Neuronal stem cell (in vitro differentiated cells): ENCODE measurements around the gene NPY4R2.
"Not testable (repeated sequence)": the region's sequence is repeated elsewhere in the genome, so short reads cannot be mapped to it uniquely, and the experiment has no call there.

Source experiments
- DNase-seq: peaks from one replicate; pipeline ENCODE4 v3.0.0-alpha.2; 2013; ENCODE audit warnings: low spot score
- H2AFZ ChIP-seq: one replicate; pipeline ENCODE4 v1.6.1; 2013; ENCODE audit warnings: mild to moderate bottlenecking, low read length, inconsistent platforms
- H2AK5ac ChIP-seq: 2 replicates; pipeline ENCODE4 v1.6.1; 2013; ENCODE audit warnings: low read depth, mild to moderate bottlenecking, inconsistent platforms, low read length, moderate library complexity, mixed read lengths
- H2BK120ac ChIP-seq: 2 replicates; pipeline ENCODE4 v1.6.1; 2013; ENCODE audit warnings: low read depth, mild to moderate bottlenecking, inconsistent platforms, low read length, moderate library complexity, mixed read lengths
- H2BK12ac ChIP-seq: one replicate; pipeline ENCODE4 v1.6.1; 2013; ENCODE audit warnings: low read length, inconsistent platforms
- H2BK15ac ChIP-seq: 2 replicates; pipeline ENCODE4 v1.6.1; 2013; ENCODE audit warnings: mild to moderate bottlenecking, low read length, inconsistent platforms, mixed read lengths
- H2BK5ac ChIP-seq: one replicate; pipeline ENCODE4 v1.6.1; 2013; ENCODE audit warnings: inconsistent platforms, mild to moderate bottlenecking, low read length, moderate library complexity
- H3K14ac ChIP-seq: one replicate; pipeline ENCODE4 v1.6.1; 2013; ENCODE audit warnings: low read length, inconsistent platforms
- H3K18ac ChIP-seq: 2 replicates; pipeline ENCODE4 v1.6.1; 2013; ENCODE audit warnings: low read length, inconsistent platforms
- H3K23ac ChIP-seq: 2 replicates; pipeline ENCODE4 v1.6.1; 2013; ENCODE audit warnings: low read depth, mild to moderate bottlenecking, mixed read lengths, low read length, inconsistent platforms; ENCODE audit not compliant: poor library complexity
- H3K27ac ChIP-seq: replicated peaks from 3 replicates; pipeline ENCODE4 v1.5.1; 2013; ENCODE audit warnings: low read length, inconsistent platforms
- H3K27me3 ChIP-seq, 3 experiments: 2 replicates each; pipeline ENCODE4 v1.6.1; 2013; ENCODE audit warnings: low read length in 3 of 3, mild to moderate bottlenecking in 2 of 3, inconsistent platforms in 1 of 3, low read depth in 1 of 3, mixed read lengths in 1 of 3, moderate library complexity in 1 of 3; ENCODE audit not compliant: control insufficient read depth in 3 of 3, insufficient read depth in 3 of 3
- H3K36me3 ChIP-seq, 2 donors: replicated peaks in 1 of 2; 2 replicates each; pipeline ENCODE4 v1.6.1; 2013; ENCODE audit warnings: low read length in 2 of 2; ENCODE audit not compliant: control insufficient read depth in 2 of 2, insufficient read depth in 2 of 2
- H3K4ac ChIP-seq: 2 replicates; pipeline ENCODE4 v1.6.1; 2013; ENCODE audit warnings: inconsistent platforms, mild to moderate bottlenecking, low read length, moderate library complexity
- H3K4me1 ChIP-seq, 2 donors: 1 replicate in 1 of 2; 2 replicates in 1 of 2; pipeline ENCODE4 v1.6.1; 2013; ENCODE audit warnings: low read length in 2 of 2, low read depth in 1 of 2; ENCODE audit not compliant: control insufficient read depth in 2 of 2, insufficient read depth in 1 of 2
- H3K4me2 ChIP-seq: one replicate; pipeline ENCODE4 v1.6.1; 2013; ENCODE audit warnings: mild to moderate bottlenecking, low read length, inconsistent platforms; ENCODE audit not compliant: insufficient read depth, poor library complexity, severe bottlenecking
- H3K4me3 ChIP-seq, 2 donors: 2 replicates each; pipeline ENCODE4 v1.5.1; 2013; ENCODE audit warnings: low read length in 2 of 2, mild to moderate bottlenecking in 2 of 2, inconsistent platforms in 1 of 2, moderate library complexity in 1 of 2
- H3K79me1 ChIP-seq: one replicate; pipeline ENCODE4 v1.6.1; 2013; ENCODE audit warnings: low read depth, mild to moderate bottlenecking, inconsistent platforms, low read length, moderate library complexity
- H3K9ac ChIP-seq: one replicate; pipeline ENCODE4 v1.6.1; 2013; ENCODE audit warnings: mild to moderate bottlenecking, low read depth, low read length, inconsistent platforms; ENCODE audit not compliant: poor library complexity
- H3K9me3 ChIP-seq, 2 donors: replicated peaks in 1 of 2; 2 replicates each; pipeline versions ENCODE3 to v1.6.1; 2013; ENCODE audit warnings: low read length in 2 of 2, mild to moderate bottlenecking in 2 of 2, inconsistent platforms in 1 of 2, low read depth in 1 of 2, mixed read lengths in 1 of 2, moderate library complexity in 1 of 2; ENCODE audit not compliant: control insufficient read depth in 2 of 2, insufficient read depth in 1 of 2
- H4K8ac ChIP-seq: one replicate; pipeline ENCODE4 v1.6.1; 2013; ENCODE audit warnings: low read depth, mild to moderate bottlenecking, inconsistent platforms, low read length, moderate library complexity
- H4K91ac ChIP-seq: one replicate; pipeline ENCODE4 v1.6.1; 2013; ENCODE audit warnings: low read length, low read depth, mild to moderate bottlenecking, inconsistent platforms; ENCODE audit not compliant: poor library complexity
- WGBS, 2 donors: extraction: QIAGEN DNeasy Blood & Tissue Kit; methylation state at CpG; one replicate each; pipeline ENCODE4 v1.1.7; 2013; ENCODE audit warnings: missing lambda C conversion rate in 2 of 2, mixed read lengths in 1 of 2; ENCODE audit not compliant: insufficient read length in 2 of 2, insufficient replicate concordance in 1 of 2; ENCODE audit errors: extremely low coverage in 2 of 2; 5-methylcytosine and 5-hydroxymethylcytosine counted together

The NPY4R2 gene

GRCh38 chr10:47920610-47921009 is 2.1 kb downstream of the NPY4R2 start:
- H2AFZ ChIP-seq, H3K14ac ChIP-seq, H3K27ac ChIP-seq, H3K36me3 ChIP-seq, H3K9me3 ChIP-seq, H3K27me3 ChIP-seq, H3K9ac ChIP-seq, H3K4me2 ChIP-seq, H2BK15ac ChIP-seq, H4K91ac ChIP-seq, H2AK5ac ChIP-seq, H2BK5ac ChIP-seq, H2BK120ac ChIP-seq, H3K4me3 ChIP-seq, H2BK12ac ChIP-seq, DNase-seq, H4K8ac ChIP-seq, H3K18ac ChIP-seq, H3K23ac ChIP-seq, H3K4me1 ChIP-seq, H3K79me1 ChIP-seq, H3K4ac ChIP-seq: not testable (repeated sequence)
- no CpG with 5 or more reads among the region's 2 CpGs for WGBS, 2 donors

GRCh38 chr10:47922503-47922902 is 4.0 kb downstream of the NPY4R2 start:
- not testable (repeated sequence) for H3K36me3 ChIP-seq, H3K9me3 ChIP-seq, H2BK5ac ChIP-seq, H3K4me1 ChIP-seq, H3K27ac ChIP-seq, H4K8ac ChIP-seq, H3K9ac ChIP-seq, H3K23ac ChIP-seq, H3K4me2 ChIP-seq, H2AK5ac ChIP-seq, H2BK12ac ChIP-seq, H2BK120ac ChIP-seq, H4K91ac ChIP-seq, H3K14ac ChIP-seq, H3K27me3 ChIP-seq, H3K18ac ChIP-seq, H3K4me3 ChIP-seq, H2AFZ ChIP-seq, DNase-seq, H2BK15ac ChIP-seq, H3K4ac ChIP-seq, H3K79me1 ChIP-seq
- no CpG with 5 or more reads among the region's 10 CpGs for WGBS, 2 donors

- not testable (repeated sequence) for H2BK120ac ChIP-seq
- WGBS, 2 donors = no CpG with 5 or more reads among the region's 5 CpGs
Measured at GRCh38 chr10:47924628-47925027, 6.2 kb downstream of the NPY4R2 start.

GRCh38 chr10:47927147-47927916 is 8.9 kb downstream of the NPY4R2 start:
- H3K36me3 ChIP-seq, H3K4me2 ChIP-seq, H2BK120ac ChIP-seq, H4K91ac ChIP-seq, H4K8ac ChIP-seq, H3K79me1 ChIP-seq, H3K4me1 ChIP-seq, H3K9ac ChIP-seq, H3K9me3 ChIP-seq, H3K27ac ChIP-seq, H3K23ac ChIP-seq, H3K18ac ChIP-seq, H3K4me3 ChIP-seq, DNase-seq, H2BK12ac ChIP-seq, H2BK15ac ChIP-seq, H2AK5ac ChIP-seq, H2BK5ac ChIP-seq, H2AFZ ChIP-seq, H3K4ac ChIP-seq, H3K14ac ChIP-seq, H3K27me3 ChIP-seq: not testable (repeated sequence)
- WGBS, 2 donors = no CpG with 5 or more reads among the region's 9 CpGs

More at GRCh38 chr10:47924628-47925027, 6.2 kb downstream of the NPY4R2 start:
- not testable (repeated sequence) for H2BK15ac ChIP-seq, H3K14ac ChIP-seq, H3K27me3 ChIP-seq, H2BK12ac ChIP-seq, H3K27ac ChIP-seq, H3K9me3 ChIP-seq, H2AFZ ChIP-seq, DNase-seq, H3K4me2 ChIP-seq, H3K36me3 ChIP-seq, H2BK5ac ChIP-seq, H4K91ac ChIP-seq, H3K79me1 ChIP-seq, H3K4me1 ChIP-seq, H3K9ac ChIP-seq, H3K4me3 ChIP-seq, H4K8ac ChIP-seq, H2AK5ac ChIP-seq, H3K23ac ChIP-seq, H3K18ac ChIP-seq, H3K4ac ChIP-seq
